Activated CD4-positive, alpha-beta T cell treated with anti-CD3 and anti-CD28 coated beads for 48 hours (primary cell): ENCODE data around the gene CIB4.

Experiments
- DNase-seq: peaks from one replicate; pipeline ENCODE4 v3.0.0-alpha.2; 2020

The CIB4 gene

DNA sequence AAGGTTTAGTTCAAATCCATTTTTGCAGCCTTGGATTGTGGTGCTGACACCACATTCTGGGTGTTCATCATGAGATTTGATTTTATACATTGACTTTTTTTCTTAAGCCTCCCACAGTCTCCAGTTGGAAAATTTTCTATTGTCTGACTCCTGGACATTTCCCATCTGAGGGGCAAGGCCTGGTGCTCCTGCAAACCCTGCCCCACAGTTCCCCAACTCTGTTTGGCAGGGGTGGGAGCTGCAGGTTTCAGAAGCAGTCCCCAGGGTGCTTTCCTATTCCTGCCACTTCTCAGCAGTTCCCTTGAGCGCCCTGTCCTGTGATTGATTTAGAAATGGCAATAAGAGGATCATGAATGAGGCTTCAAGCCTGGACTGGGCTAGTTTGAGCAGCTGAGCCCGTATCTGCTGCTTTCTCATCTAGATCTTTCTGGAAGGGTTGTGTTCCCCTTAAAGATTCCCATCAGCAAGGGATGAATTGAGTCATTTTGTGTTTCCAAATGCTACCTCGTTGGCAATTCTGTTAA is 77.0 kb downstream of the CIB4 start:
- DNase-seq: no peak

DNA sequence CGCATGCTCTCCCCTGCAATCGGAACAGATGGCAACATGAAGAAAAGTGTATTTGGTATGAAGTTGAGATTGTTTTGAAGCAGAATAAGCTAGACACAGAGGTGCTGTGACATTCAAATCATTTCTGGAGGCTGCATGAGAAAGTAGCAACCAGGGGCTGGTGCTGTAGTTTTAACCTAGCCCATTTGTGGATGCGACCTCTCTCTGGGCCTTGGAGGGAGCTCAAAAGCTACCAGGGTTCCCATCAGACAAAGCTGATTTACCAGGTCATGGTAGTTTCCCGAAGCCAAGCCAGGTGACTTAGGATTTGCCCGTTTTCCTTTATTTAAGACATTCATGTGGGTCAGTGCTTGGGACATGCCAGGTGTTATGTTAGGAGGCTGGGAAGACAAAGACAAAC is 77.5 kb downstream of the CIB4 start:
- no peak for DNase-seq

DNA sequence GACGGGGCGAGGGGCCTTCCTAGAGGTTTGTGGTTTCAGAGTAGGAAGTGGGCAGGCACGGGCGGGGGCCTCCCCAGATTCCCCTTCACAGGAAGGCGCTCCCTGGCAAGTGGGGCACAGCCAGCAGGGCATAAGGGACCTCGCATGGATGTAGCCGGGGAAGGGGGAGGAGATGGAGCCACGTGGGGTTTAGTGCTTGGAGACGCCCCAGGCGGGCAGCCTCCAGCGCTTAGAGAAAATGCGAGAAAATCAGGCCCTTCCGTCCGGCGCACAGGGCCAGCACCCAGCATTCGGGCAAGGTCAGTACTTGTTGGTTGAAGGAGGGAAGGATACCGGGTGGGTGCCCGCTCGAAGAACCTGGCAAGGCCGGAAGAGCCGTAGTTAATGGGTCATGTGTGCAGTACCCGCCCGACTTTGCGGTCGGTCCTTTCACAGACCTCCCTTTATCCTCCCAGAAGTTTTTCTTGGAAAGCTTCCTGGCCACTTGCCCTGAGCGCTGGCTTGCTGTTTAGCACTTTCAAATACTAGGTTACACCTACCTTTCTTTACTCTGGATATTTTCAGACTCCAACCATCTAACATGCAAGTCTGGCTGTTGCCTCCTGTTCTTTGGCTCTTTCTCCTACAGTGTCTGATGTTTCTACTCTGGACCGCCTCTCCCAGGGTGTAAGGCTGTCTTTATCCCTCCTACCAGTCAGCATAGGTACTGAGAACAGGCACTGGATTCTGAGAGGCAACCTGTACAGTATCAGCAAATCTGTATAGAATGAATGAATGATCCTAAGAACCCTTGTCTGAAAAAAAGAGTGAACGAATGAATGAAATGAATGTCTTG is 78.1 kb downstream of the CIB4 start:
- peak; percentile 7 for DNase-seq

DNA sequence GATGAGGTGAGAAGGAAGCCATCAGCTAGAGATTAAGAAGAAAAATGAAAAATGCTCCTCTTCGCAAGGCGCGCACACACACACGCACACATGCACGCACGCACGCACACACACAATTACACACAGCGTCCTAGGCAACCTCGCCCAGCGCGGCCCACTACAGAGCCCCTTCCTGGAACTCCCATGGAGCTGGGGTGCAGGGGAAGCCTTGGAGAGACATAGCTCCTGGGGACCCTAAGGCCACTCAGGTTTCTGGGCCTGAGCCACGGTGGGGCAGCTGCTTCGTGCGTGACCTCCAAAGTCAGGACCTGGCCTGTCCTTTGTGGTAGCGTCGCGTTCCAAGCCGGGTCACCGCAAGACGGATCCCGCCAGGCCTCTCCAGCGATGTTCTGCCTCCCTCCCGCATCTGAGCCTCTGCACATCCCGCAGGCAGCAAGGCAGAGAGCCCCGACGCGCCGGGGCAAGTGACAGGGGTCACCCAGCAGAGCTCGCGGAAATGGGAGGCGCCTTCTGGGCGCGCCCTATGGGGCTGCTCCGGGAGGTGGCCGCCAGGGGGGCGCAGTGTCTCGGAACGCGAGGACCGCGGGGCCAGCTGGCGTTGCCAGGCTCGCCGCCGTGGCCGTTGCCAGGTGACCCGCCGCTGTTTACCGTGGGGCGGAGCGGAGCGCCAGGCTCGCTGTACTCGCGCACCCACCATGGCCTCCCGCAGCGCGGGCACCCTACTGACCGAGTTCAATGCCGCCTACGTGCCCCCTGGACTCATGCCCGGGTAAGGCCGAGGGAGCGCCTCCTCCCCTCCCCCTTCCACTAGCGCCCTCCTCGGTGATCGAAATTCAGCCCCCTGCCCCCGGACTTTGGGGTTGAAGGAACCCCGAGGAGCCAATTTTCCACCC is 79.0 kb downstream of the CIB4 start:
- DNase-seq: peak; percentile 53

DNA sequence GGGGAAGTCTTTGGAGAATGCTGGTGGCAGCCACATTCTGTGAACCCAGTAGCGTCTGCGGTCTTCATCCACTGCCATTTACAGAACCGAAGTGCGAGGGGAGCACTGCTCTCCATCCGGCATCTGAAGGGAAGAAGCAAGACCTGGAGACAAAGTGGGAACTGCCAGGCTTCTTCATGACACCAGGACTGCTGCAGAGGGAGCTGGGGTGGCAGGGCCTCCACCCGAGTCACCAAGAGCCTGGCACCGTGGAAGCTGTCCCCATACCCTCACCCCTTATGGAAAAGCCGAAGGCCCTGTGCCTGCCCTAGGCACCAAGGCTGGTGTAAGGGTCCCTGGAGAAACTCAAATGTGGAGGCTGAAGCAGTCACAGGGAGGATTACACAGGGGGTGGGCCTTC is 79.8 kb downstream of the CIB4 start:
- no peak for DNase-seq

DNA sequence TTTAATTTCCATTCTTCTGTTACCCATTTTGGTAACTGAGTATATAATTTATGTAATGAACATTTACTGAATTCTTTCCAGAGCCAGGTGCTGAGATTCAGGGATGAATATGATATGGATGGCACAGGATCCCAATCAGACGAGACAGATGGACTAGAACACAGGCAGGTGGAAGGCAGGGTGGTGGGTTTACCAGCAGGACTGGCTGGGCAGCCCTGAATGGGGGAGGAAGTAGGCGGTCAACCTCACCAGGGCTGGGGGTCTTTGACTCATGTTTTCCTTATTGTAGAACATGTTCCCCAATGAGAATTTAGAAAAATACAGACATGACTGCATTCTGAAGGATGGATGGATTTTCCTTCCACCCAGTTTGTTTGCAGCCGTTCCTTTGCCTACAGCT is 80.3 kb downstream of the CIB4 start:
- no peak for DNase-seq

DNA sequence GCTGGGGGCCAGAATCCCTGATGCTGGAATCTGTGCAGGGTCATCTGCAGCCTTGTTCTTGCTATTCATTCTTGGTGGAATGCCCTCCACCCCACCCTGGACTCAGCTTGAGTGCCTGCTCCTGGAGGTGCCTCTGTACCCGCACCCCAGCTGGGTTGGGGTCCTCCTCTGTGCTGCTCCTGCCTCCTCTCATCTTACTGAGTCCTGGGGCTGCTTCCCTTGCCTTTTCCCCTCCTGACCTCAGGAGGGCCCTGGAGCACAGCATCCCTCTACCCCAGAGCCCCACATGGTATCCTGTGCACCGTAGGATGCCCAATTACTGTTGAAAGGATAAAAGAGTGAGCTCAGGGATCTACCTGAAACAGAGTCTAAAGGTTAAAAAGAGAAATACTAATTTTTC is 81.6 kb downstream of the CIB4 start:
- DNase-seq: no peak

DNA sequence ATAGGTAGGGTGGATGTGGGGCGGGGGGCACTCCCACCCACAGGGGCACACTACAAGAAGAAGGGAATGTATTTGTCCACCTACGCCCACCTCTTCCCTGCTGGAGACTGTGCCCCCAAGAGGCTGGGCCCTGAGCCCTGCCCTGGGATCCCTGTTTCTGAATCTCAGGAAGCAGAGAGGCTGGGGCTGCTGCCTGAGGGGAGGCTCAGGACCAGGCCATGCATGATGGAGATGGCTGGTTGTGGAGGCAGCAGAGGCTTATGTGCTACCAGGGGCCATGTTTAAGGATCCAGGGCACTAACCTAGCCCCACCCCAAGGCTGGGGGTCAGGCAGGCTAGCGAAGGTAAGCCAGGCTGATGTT is 82.1 kb downstream of the CIB4 start:
- no peak for DNase-seq

DNA sequence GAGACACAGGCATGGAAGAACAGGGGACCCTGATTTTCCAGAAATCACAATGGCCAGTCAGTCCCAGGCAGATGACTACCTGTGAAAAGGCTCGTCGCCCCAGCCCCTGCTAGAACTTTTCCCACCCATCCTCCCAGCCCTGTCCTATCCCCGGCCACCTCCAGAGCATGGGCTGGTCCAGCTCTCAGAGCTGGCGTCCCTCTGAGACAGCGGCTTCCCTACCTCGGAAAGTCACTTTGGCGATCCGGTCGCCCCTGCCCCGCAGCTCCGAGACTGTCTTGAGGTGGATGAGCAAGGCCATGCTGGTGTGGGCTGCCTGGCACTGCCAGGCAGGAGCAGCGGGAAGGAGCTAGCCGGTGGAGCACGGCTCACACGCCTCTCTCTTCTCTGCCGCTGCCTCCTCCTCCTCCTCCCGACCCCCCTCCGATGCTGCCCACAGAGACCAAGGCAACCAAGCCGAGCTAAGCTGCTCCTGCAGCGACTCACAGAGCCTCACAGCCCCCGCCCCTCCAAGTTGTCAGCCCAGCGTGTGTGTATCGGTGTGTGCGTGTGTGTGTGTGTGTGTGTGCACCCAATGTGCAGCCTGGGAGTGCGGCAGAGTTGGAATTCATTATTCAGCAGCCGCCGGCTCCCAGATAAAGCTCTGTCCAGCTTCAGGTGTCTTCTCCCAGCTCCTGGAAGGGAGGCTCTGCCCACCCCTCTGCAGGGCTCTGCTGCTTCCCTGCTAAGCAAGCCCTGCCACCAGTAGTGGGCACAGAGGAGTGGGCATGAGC is 82.7 kb downstream of the CIB4 start:
- no peak for DNase-seq

DNA sequence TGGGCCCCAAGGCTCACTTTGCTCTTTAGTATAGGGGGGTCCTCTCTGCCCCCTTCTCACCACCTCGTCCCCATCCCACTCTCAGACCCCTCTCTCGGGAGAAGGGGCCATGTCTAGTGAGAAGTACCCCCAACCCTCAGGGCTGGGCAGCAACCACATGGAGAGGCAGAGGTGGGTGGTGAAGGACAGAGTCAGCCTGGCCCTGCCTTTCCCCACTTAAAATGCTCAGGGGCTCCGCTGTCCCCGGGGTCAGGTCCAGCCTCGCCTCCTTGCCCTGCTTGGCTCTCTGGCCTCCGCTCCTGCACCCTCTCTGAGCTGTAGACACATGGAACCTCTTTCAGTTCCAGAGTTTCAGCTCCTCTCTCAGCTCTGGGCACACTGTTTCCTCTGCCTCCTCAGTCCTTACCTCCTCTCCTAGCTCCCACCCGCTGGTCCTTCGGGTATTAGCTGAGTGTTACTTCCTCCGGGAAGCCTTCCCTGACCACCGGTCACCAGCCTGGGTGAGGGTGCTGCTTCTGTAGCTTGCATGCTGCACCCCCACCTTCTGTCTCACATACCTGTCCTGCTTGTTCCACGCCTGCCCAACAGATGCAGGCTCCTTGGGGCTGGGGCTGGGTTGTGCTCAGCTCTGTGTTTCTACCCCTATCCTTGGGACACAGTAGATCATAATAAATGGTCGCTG is 83.8 kb downstream of the CIB4 start:
- DNase-seq: no peak

DNA sequence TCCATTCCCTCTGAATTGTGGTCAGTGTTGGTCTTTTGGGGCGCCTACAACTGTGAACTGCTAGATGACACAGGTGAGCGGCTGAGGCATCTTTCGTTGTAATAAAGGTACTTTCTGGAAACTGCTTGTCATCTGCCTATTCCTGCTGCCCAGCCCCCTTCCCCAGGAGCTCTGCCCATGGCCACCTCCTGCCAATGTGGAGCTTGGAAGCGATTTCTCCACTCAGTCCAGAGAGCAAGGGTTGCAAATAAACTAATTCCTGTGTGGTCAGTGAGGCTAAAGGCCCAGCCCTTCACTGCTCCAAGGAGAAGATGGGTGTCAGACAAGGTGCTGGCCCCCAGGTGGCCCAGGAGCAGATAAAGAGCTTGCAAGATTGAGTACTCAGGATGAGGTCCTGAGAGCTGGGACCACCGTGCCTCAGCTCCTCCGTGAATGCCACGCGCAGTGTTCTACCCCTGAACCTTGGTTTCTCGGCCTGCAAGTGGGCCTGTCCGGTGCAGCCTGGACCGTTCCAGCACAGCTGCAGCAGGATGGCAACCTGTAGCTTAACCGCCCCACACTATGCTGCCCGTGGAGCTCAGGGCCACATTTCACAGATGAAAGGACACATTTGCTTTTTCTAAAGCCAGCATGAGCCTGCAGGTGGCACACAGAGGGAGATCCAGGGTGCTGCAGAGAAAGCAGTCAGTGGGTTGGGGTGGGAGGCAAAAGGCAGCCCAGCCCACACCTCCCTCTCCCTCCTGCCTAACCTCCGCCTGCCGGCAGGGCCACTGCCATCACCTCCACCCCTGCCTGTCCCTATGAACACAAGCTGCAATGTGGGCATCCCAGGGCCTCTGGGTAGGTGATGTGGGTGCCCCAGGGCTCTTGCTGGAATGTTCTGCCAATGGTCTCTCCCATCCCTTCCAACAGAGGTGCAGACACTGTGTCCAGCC is 84.6 kb downstream of the CIB4 start:
- no peak for DNase-seq

DNA sequence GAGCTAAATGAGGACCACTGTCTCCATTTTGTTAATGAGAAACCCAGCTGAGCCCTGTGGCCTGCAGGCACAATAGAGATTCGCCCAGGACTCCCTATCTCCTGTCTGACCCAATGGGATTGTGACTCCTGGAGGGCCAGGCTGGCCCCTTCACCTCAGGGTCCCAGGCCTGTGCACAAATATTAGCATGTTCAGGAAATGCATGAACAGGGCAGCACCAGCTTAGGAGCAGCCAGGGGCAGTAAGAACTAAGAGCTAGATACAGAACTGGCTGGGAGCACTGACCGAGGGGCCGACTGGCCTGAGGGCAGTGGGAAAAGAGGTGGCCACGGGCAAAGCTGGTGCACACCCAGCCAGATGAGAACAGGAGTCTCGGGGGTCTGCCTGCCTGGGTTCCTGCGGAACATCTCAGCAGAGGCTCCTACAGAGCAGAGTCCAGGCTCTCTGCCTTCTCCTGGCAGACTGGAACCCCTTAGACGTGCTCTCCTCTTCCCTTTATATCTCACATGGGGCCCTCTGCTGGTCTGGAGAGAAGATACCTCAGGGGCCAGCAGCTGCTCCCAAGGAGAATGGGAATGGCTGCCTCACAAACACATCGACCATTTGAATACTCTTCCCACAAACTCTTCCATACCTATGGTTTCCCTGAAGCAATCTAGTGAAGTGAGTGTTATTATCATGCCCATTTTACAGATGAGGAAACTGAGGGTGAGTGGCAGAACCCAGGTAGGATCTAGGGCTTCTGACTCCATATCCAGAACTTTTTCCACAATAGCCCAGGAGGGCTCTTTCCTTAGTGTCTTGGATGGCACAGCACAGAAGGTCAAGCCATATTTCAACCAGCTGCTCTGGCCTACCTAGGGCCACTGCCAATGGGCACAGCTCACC is 85.7 kb downstream of the CIB4 start:
- DNase-seq: no peak

DNA sequence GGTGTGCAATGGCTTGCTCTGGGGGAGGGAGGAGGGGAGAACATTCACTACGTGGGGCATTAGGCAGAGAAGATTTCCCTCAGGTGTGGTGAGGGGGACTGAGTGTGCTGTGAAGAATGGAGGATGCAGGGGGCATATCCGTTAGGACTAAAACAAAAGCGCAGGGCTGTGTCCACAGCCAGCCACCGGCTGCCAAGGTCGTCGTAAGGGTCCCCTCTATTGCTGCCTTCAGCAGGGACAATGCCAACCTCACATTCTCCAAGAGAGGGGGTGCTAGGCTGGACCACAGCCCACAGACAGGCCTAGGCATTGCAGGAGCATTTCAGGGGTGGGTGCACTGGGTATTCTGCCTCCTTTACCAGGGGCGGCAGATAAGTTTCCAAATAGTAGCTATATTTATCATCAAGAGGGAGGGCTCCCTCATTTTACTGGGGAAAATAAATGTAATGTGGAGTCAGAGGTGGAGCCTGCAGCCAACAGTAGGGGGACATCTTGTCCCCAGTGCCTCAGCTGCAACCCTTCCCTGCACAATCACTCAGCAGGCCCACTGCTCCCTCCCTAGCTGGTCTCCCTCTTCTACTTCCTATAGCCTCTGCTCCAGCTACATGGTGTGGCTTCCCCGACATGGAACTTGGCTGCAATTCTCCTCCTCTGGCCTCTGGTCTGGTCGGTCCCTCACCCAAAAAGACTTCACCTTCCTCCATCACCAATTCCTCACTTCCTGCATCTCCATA is 88.4 kb downstream of the CIB4 start:
- no peak for DNase-seq

DNA sequence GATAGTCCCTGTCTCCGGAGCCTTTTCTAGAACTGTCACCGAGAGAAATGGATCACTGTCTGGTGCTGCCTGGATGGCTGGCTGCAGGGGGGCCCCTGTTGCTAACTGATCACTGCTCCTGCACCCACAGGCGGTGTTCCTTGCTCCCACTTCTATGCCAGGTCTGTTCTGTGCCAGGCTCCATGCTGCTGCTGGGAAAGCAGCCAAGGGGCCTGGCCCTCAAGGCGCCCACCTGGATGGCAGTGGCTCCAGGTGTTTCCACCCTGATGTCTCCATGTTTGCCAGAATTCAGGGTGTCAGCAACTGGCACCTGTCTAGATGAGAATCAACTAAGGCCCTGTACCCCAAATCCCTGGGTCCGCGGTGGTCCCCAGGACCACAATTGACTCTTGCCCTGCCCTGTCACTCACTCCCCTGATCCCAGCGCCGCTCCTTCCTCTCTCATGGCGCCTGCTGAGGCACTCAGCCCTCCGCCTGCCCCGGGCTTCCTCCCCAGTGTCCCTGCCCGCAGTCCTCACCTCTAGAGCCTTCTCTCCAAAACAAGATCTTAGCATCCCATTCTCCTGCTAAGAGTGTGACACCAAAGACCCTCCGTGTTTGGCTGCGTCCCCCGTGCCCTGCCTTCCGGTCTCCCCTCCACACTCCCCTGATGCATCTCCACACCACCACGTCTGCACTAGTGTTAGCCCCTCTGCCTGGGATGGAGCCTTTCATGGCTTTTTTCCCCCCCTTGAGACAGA is 90.7 kb downstream of the CIB4 start:
- DNase-seq: no peak

DNA sequence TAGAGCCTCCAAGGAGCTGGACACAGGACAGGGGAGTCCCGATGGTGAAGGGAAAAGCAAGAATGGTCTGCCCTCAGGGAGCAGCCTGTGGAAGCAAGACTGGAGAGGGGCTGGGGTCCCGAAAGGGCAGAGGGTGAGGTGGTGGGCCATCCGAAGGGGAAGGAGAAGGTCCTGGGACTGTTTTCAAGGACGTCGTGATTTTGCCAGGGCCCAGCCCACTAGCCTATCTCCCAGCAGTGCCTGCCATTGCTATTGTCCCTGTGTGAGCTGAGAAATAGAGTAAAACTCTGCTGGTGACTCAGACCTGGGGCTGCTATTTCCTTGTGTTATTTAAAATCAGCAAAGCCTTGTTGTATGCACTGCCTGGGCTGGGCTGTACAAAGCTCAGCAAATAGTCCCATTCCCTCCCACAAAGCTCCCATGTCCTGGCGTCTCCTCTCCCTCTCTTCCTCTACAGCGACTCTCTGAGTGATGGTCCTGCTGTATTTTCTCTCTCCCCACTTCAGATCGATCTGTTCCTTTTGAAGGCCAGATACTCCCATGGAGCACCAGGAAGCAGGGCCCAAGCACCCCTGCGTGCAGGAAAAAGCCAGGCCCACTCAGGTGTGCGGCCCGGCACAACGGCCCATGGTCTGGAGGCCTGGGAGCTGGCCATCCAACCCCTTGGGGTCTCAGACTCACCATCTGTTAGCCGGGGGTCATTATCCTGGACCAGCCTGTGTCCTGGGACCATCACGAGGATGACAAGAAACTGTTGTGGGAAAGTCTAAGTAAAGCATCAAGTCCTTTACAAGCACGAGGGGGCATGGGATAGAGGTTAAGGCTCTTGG is 98.3 kb downstream of the CIB4 start:
- no peak for DNase-seq

DNA sequence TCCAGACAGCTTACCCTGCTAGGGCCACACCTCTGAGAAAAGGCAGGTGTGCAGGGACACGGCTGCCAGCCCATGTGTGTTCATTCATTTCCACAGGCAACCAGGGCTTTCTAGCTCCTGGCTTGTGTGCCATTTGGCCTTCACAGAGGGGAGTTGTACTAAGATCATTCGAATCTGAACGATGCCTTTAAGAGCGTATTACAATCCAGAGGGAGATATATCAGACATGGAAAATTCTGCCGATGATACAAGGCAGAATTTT is 99.0 kb downstream of the CIB4 start:
- no peak for DNase-seq

DNA sequence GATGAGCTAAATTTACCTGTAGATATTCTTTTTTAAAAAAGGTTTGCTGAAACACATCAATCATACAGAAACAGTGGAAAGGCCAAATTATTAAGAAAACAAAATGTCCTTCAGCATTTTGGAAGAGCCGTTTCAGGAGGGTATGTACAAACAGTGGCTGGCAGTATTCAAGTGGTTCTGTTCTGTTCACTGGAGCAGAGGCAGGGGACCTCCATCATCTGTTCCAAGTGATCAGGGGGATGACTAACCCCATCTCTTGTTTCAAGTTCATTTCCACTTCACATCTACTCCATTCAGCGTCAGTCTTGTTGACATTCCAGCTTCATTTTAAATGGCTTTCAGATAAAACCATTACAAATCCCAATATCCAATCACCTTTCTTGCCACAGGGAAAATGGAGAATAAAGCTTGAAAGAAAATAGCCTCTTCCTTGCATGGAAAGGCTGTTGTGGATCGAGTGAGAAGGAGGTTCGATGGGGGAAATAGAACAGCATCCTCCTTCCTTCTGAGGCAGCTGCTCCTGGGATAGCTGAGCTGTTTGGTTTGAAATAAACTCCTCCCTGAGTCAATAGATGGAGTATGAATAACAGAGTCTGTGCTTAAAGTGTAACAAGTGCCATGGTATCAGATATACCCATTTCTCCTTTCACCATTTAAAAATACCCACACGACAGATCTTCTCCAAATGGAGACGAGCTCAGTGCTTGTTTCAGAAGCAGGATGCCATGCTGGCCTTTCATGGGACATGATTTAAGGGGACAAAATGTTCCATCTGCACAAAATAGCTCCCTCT is 99.6 kb downstream of the CIB4 start:
- no peak for DNase-seq
